Gastroesophageal sphincter (tissue), 3 donors: ENCODE measurements around the gene TTBK1.

Source experiments
- CTCF ChIP-seq, 4 experiments: fragments of 200-600 bp in 2 of 4; fragments of 450-650 bp in 2 of 4; sonication (generic) in 1 of 4; IDR thresholded peaks; one replicate each; pipeline ENCODE4 v1.5.1; 2017 to 2019; ENCODE audit warnings: antibody characterized with exemption in 4 of 4, mild to moderate bottlenecking in 2 of 4, moderate library complexity in 2 of 4
- EP300 ChIP-seq: sonication (generic); formaldehyde crosslinking; IDR thresholded peaks from one replicate; pipeline ENCODE4 v1.6.1; 2017; ENCODE audit warnings: antibody characterized with exemption, mild to moderate bottlenecking
- POLR2A ChIP-seq, 2 donors: fragments of 450-650 bp; IDR thresholded peaks; one replicate each; pipeline ENCODE4 v1.6.1; 2017; ENCODE audit warnings: antibody characterized with exemption in 2 of 2, mild to moderate bottlenecking in 2 of 2, moderate library complexity in 1 of 2
- POLR2AphosphoS5 ChIP-seq: sonication (generic); formaldehyde crosslinking; IDR thresholded peaks from one replicate; pipeline ENCODE4 v1.6.1; 2017; ENCODE audit warnings: antibody characterized with exemption

DNA sequence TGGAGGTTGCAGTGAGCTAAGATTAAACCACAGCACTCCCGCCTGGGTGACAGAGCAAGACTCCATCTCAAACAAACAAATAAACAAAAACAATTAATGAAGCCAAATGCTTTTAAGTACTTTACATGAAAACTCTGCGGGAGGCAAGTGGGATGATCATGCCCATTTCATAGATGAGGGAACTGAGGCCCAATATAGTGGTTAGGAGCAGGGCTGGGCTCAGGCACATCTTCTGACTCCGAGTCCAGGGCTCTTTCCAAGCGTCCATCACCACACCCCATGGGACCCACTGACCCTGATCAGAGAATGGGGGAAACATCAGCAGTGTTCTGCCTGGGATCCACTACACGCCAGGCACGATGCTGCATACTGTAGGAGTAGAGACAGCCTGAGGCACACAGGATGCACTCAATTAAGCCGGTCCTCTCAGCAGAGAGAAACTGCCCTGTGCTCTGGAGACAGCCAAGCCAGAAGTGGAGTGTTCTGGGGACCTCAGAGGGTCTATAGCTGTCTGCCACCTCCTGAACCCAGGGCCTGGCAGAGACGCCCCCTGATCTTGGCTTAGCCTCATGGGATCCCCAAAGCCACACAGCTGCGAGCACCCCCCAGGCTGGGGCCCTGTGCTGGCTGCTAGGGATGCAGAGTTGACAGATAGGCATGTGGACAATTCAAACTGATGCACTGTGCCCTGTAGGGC is 13.5 kb downstream of the TTBK1 start:
- TF ChIP-seq POLR2A (IDR thresholded peaks at IDR 0.05) (no peak), CTCF (IDR thresholded peaks at IDR 0.05) (no peak), POLR2AphosphoS5 (no peak), EP300 (no peak)
